ENCODE measurements around the gene CDC42BPB. TPM values are rescaled to one million over a fixed set of nuclear protein-coding genes. Genes with fewer than 3 reads are reported as not detected.

Gene CDC42BPB
- total and polyA plus RNA-seq, 2 donors (not counting 1 experiment from before 2014, with no cell fraction given), result 44.8 to 98.3 TPM

- TF ChIP-seq EZH2 (IDR thresholded peaks at IDR 0.05; ENCODE audit: low read length, missing control alignments) (no peak), CTCF (conservative IDR thresholded peaks at IDR 0.05 in 1 of 2, IDR thresholded peaks at IDR 0.05 in 1 of 2; ENCODE audit: low read depth in 1 of 2, low read length in 2 of 2) (no peak)
- no peaks in the 10 kb centered on the region for H3K79me2 ChIP-seq (ENCODE audit: control insufficient read depth, insufficient read depth, low read length)
- no peak overlapping the region for H3K4me3 ChIP-seq (replicated peaks in 1 of 4; ENCODE audit: control extremely low read depth in 1 of 4, insufficient read depth in 1 of 4, low read depth in 3 of 4, low read length in 4 of 4)
- no peak overlapping the region for H3K9ac ChIP-seq (ENCODE audit: insufficient read depth, low read length)
- H4K20me1 ChIP-seq (ENCODE audit: control insufficient read depth, extremely low read depth, insufficient read depth, low read length), result no peaks in the 10 kb centered on the region
- no peaks in the 10 kb centered on the region for H3K4me1 ChIP-seq (ENCODE audit: control insufficient read depth, extremely low read depth, insufficient read depth, low read length)
- no peak overlapping the region for H3K27ac ChIP-seq (ENCODE audit: insufficient read depth, low read length)
- no peaks in the 10 kb centered on the region for H3K9me3 ChIP-seq (ENCODE audit: control insufficient read depth, insufficient read depth, low read depth, low read length)
- H3K27me3 ChIP-seq (ENCODE audit: control insufficient read depth, insufficient read depth, low read length), result no peaks in the 10 kb centered on the region
- no peak for DNase-seq (ENCODE audit: low read depth in 2 of 2)
- no peak overlapping the region for H2AFZ ChIP-seq (ENCODE audit: low read length)
- peaks cover 45% of the 10 kb centered on the region for H3K36me3 ChIP-seq (ENCODE audit: control insufficient read depth, insufficient read depth, low read length)
- H3K4me2 ChIP-seq (ENCODE audit: extremely low read depth, insufficient read depth, low read length), result no peak overlapping the region
These were observed 113.9 kb downstream of the CDC42BPB start for GRCh38 chr14:102943454-102943853.

DNA sequence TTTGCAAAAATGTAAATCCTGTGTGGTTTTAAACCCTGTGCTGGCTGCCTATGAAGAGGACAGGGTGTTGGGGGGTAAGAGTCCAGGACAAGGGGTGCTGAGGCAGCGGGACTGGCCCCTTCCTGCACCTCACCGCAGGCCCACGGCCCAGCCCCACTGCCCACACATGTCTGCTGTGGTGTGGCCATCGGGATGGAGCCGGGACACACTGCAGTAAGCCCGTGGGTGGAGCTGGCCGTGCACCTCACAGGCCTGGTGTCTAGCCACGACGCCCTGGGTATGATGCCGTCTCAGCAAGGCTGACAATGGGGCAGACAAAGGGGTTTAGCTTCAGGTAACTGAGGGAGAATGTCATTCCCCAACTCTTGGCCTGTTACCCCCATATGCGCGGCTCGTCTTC lies 115.3 kb downstream of the CDC42BPB start:
- no peak overlapping the region for H2AFZ ChIP-seq (ENCODE audit: low read length)
- H3K4me3 ChIP-seq (replicated peaks in 1 of 4; ENCODE audit: control extremely low read depth in 1 of 4, insufficient read depth in 1 of 4, low read depth in 3 of 4, low read length in 4 of 4), result no peak overlapping the region
- no peak overlapping the region for H3K27ac ChIP-seq (ENCODE audit: insufficient read depth, low read length)
- H3K9me3 ChIP-seq (ENCODE audit: control insufficient read depth, insufficient read depth, low read depth, low read length), result no peaks in the 10 kb centered on the region
- H3K4me2 ChIP-seq (ENCODE audit: extremely low read depth, insufficient read depth, low read length), result no peak overlapping the region
- TF ChIP-seq CTCF (conservative IDR thresholded peaks at IDR 0.05 in 1 of 2, IDR thresholded peaks at IDR 0.05 in 1 of 2; ENCODE audit: low read depth in 1 of 2, low read length in 2 of 2) (no peak), EZH2 (IDR thresholded peaks at IDR 0.05; ENCODE audit: low read length, missing control alignments) (no peak)
- H3K79me2 ChIP-seq (ENCODE audit: control insufficient read depth, insufficient read depth, low read length), result no peaks in the 10 kb centered on the region
- no peak overlapping the region for H3K9ac ChIP-seq (ENCODE audit: insufficient read depth, low read length)
- no peaks in the 10 kb centered on the region for H3K4me1 ChIP-seq (ENCODE audit: control insufficient read depth, extremely low read depth, insufficient read depth, low read length)
- H4K20me1 ChIP-seq (ENCODE audit: control insufficient read depth, extremely low read depth, insufficient read depth, low read length), result no peaks in the 10 kb centered on the region
- no peak for DNase-seq (ENCODE audit: low read depth in 2 of 2)
- no peaks in the 10 kb centered on the region for H3K27me3 ChIP-seq (ENCODE audit: control insufficient read depth, insufficient read depth, low read length)
- peaks cover 51% of the 10 kb centered on the region for H3K36me3 ChIP-seq (ENCODE audit: control insufficient read depth, insufficient read depth, low read length)

GRCh38 chr14:102941419-102942011 lies 115.8 kb downstream of the CDC42BPB start:
- TF ChIP-seq EZH2 (IDR thresholded peaks at IDR 0.05; ENCODE audit: low read length, missing control alignments), result no peak
- TF ChIP-seq CTCF (conservative IDR thresholded peaks at IDR 0.05 in 1 of 2, IDR thresholded peaks at IDR 0.05 in 1 of 2; ENCODE audit: low read depth in 1 of 2, low read length in 2 of 2), result no peak
- no peaks in the 10 kb centered on the region for H3K79me2 ChIP-seq (ENCODE audit: control insufficient read depth, insufficient read depth, low read length)
- H3K4me3 ChIP-seq (replicated peaks in 1 of 4; ENCODE audit: control extremely low read depth in 1 of 4, insufficient read depth in 1 of 4, low read depth in 3 of 4, low read length in 4 of 4), result no peak overlapping the region
- H3K27me3 ChIP-seq (ENCODE audit: control insufficient read depth, insufficient read depth, low read length), result no peaks in the 10 kb centered on the region
- no peaks in the 10 kb centered on the region for H3K9me3 ChIP-seq (ENCODE audit: control insufficient read depth, insufficient read depth, low read depth, low read length)
- H3K4me2 ChIP-seq (ENCODE audit: extremely low read depth, insufficient read depth, low read length), result no peak overlapping the region
- no peaks in the 10 kb centered on the region for H3K4me1 ChIP-seq (ENCODE audit: control insufficient read depth, extremely low read depth, insufficient read depth, low read length)
- no peak overlapping the region for H2AFZ ChIP-seq (ENCODE audit: low read length)
- H3K9ac ChIP-seq (ENCODE audit: insufficient read depth, low read length), result no peak overlapping the region
- no peak for DNase-seq (ENCODE audit: low read depth in 2 of 2)
- H3K36me3 ChIP-seq (ENCODE audit: control insufficient read depth, insufficient read depth, low read length), result peaks cover 47% of the 10 kb centered on the region
- no peak overlapping the region for H3K27ac ChIP-seq (ENCODE audit: insufficient read depth, low read length)
- H4K20me1 ChIP-seq (ENCODE audit: control insufficient read depth, extremely low read depth, insufficient read depth, low read length), result no peaks in the 10 kb centered on the region

Measured in fibroblast of lung (primary cell).